Skeletal muscle tissue (tissue), 4 donors: ENCODE measurements around the gene TMCO4. TPM values are rescaled to one million over a fixed set of nuclear protein-coding genes. Genes with fewer than 3 reads are reported as not detected.
"Not testable (repeated sequence)": the region's sequence is repeated elsewhere in the genome, so short reads cannot be mapped to it uniquely, and the experiment has no call there.

Experiments
- H3K27ac ChIP-seq: one replicate; pipeline ENCODE4 v1.7.0; 2013; ENCODE audit warnings: mild to moderate bottlenecking, low read depth, low read length, inconsistent platforms
- H3K27me3 ChIP-seq, 3 donors: one replicate each; pipeline ENCODE4 v1.7.0; 2013; ENCODE audit warnings: low read length in 3 of 3; ENCODE audit not compliant: control insufficient read depth in 3 of 3, insufficient read depth in 3 of 3
- H3K36me3 ChIP-seq, 3 donors: one replicate each; pipeline ENCODE4 v1.7.0; 2013; ENCODE audit warnings: low read length in 3 of 3; ENCODE audit not compliant: control insufficient read depth in 3 of 3, insufficient read depth in 3 of 3
- H3K4me1 ChIP-seq, 3 donors: one replicate each; pipeline ENCODE4 v1.7.0; 2013; ENCODE audit warnings: low read length in 3 of 3, mild to moderate bottlenecking in 3 of 3; ENCODE audit not compliant: control insufficient read depth in 3 of 3, insufficient read depth in 3 of 3
- H3K4me3 ChIP-seq, 3 donors: one replicate each; pipeline ENCODE4 v1.7.0; 2013; ENCODE audit warnings: low read length in 3 of 3
- H3K9ac ChIP-seq, 3 donors: one replicate each; pipeline ENCODE4 v1.7.0; 2013; ENCODE audit warnings: low read length in 3 of 3, mild to moderate bottlenecking in 3 of 3, moderate library complexity in 2 of 3, low read depth in 1 of 3
- H3K9me3 ChIP-seq, 3 donors: one replicate each; pipeline ENCODE4 v1.7.0; 2013; ENCODE audit warnings: low read length in 3 of 3; ENCODE audit not compliant: control insufficient read depth in 3 of 3
- total RNA-seq: library from RNA; depleted of rRNA; stranded (reverse); fragments of >200 nt; gene quantifications from one replicate; pipeline ENCODE4 v1.2.3, GENCODE V29; 2014
- donor health status: Osteomylitis.

Gene TMCO4
- total RNA-seq, 1 donor from 2014 or later, result 2.6 TPM

DNA sequence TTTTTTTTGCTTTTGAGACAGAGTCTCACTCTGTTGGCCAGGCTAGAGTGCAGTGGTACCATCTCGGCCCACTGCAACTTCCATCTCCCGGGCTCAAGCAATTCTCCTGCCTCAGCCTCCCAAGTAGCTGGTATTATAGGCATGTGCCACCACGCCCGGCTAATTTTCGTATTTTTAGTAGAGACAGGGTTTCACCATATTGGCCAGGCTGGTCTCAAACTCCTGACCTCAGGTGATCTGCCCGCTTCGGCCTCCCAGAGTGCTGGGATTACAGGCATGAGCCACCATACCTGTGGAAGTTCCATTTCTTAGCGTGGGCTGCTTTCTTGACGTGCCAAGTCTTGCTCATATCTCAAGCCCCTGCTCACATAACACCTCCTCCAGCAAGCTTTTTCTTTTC, 164.7 kb downstream of the TMCO4 start:
- not testable (repeated sequence) for H3K9ac ChIP-seq, H3K27ac ChIP-seq, H3K4me1 ChIP-seq, H3K9me3 ChIP-seq, H3K27me3 ChIP-seq, H3K4me3 ChIP-seq, H3K36me3 ChIP-seq

DNA sequence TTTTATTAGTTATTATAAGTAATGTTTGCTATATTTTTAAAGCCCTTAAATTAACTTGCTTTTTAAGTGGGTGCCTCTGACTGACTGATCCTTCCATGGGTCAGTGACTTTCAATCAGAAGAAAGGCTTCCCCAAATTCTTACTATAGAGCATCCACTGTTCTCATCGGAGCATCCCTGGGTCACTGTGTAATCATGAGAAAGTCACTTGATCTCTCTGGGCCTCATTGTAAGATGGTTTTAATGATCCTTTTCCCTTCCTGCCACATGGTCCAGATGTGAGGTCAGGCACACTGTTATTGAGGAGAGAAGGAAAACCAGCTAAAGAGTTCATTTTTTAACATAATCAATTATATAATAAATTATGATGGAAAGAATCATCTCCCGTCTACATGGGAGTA, 166.6 kb downstream of the TMCO4 start:
- H3K36me3 ChIP-seq, result peaks cover 0 to 12% (median 9%) of the 10 kb centered on the region in 3 donors
- H3K9ac ChIP-seq, result no peak overlapping the region
- H3K4me3 ChIP-seq, result no peak overlapping the region
- peaks cover 4 to 6% (median 6%) of the 10 kb centered on the region in 3 donors for H3K4me1 ChIP-seq
- H3K9me3 ChIP-seq, result no peaks in the 10 kb centered on the region
- no peaks in the 10 kb centered on the region for H3K27me3 ChIP-seq
- no peak overlapping the region for H3K27ac ChIP-seq

Other genes with a start within 250 kb of the TMCO4 start
- 23.5 TPM for gene NBL1, start 155.6 kb downstream of the TMCO4 start, total RNA-seq
- gene HTR6, start 135.0 kb downstream of the TMCO4 start, total RNA-seq, result not detected
- gene RNF186, start 15.4 kb upstream of the TMCO4 start, total RNA-seq, result not detected
- 4.2 TPM for gene OTUD3, start 82.5 kb upstream of the TMCO4 start, total RNA-seq
- not detected for gene PLA2G2E, start 123.7 kb upstream of the TMCO4 start, total RNA-seq
- gene PLA2G2A, start 179.7 kb upstream of the TMCO4 start, total RNA-seq, result not detected